Uterus (tissue), 2 donors: ENCODE data around the gene MIDN.

Source experiments
- POLR2A ChIP-seq, 2 donors: fragments of 450-650 bp; IDR thresholded peaks; one replicate each; pipeline ENCODE4 v1.6.1; 2016; ENCODE audit warnings: antibody characterized with exemption in 2 of 2, mild to moderate bottlenecking in 1 of 2, moderate library complexity in 1 of 2
- TF ChIP-seq, protein P1 (sequence below), 4 experiments: fragments of 200-600 bp in 2 of 4; fragments of 450-650 bp in 2 of 4; sonication (generic) in 2 of 4; IDR thresholded peaks; one replicate each; pipeline ENCODE4 v1.5.1; 2016 to 2019; ENCODE audit warnings: antibody characterized with exemption in 4 of 4, mild to moderate bottlenecking in 2 of 4, moderate library complexity in 1 of 4

DNA sequence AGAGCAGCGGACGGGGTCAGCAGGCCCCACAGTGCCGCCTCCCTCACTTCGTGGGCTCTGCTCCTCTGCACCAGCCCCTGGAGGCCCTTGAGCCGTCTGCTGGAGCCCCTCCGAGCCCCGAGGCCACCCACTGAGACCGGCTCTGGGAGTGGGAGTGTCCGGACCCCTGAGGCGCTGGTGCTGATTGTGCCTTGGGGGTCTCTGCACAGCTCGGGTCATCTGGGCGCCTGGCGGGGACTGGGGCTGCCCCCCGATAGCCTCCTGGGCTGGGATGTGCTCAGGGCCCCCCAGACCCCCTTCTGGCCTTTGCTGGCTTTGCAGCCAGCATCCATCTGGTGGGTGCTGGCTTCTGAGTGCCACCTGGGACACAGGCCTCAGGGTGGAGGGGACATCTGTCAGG lies 26.0 kb upstream of the MIDN start:
- TF ChIP-seq, protein P1, sequence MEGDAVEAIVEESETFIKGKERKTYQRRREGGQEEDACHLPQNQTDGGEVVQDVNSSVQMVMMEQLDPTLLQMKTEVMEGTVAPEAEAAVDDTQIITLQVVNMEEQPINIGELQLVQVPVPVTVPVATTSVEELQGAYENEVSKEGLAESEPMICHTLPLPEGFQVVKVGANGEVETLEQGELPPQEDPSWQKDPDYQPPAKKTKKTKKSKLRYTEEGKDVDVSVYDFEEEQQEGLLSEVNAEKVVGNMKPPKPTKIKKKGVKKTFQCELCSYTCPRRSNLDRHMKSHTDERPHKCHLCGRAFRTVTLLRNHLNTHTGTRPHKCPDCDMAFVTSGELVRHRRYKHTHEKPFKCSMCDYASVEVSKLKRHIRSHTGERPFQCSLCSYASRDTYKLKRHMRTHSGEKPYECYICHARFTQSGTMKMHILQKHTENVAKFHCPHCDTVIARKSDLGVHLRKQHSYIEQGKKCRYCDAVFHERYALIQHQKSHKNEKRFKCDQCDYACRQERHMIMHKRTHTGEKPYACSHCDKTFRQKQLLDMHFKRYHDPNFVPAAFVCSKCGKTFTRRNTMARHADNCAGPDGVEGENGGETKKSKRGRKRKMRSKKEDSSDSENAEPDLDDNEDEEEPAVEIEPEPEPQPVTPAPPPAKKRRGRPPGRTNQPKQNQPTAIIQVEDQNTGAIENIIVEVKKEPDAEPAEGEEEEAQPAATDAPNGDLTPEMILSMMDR (IDR thresholded peaks at IDR 0.05) = no peak
- no peak for TF ChIP-seq POLR2A (IDR thresholded peaks at IDR 0.05)
